KBM-7 (cell line): ENCODE measurements around the gene ZBTB47.

Source experiments
- DNase-seq: peaks from one replicate; pipeline ENCODE4 v3.0.0-alpha.2; 2015
- in situ Hi-C: fragments of 300-500 bp; cut with MboI; formaldehyde crosslinking; loops from 2 replicates; pipeline ENCODE4 v1.14.3; 2020; ENCODE audit warnings: low sequenced_read_pairs, low pct_unique_long_range_greater_than_20kb, mixed read lengths

The ZBTB47 gene

DNA sequence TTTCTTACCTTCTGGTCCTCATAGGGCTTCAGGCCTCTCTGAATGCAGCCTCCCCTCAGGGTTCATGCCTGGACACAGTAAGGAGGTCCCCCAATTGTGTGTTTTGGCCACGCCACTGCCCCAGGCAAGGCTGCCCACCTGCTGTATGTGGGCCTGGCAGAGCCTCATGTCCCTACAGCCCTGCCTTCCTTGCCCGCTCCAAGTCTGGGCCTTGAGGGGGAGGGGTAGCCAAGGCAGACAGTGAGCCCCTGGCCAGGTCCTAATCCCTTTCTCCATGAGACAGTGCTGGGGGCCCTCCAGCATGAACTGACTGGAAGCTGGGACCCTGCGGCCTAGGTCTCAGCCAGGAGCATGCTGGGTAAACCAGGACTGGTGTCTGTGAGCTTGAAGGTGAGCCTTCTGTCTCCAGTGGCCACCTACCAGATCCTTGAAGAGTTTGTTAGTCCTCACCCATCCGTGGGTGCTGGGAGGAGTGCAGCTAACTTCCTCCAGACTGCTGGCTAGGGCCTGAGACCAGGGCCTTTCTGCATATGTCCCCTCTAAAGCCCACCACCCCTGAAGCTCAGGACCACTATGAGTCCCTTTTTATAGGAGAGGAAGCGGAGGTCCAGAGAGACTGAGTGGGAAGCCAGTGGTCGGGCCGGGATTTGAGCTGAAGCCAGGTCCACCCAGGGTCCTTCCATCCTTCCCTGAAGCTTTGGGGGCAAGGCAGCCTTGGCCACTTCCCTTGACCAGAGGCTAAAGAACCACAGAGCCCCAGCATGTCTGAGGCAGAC lies 8.7 kb downstream of the ZBTB47 start:
- in situ Hi-C loops: no loop called here
- DNase-seq: no peak

DNA sequence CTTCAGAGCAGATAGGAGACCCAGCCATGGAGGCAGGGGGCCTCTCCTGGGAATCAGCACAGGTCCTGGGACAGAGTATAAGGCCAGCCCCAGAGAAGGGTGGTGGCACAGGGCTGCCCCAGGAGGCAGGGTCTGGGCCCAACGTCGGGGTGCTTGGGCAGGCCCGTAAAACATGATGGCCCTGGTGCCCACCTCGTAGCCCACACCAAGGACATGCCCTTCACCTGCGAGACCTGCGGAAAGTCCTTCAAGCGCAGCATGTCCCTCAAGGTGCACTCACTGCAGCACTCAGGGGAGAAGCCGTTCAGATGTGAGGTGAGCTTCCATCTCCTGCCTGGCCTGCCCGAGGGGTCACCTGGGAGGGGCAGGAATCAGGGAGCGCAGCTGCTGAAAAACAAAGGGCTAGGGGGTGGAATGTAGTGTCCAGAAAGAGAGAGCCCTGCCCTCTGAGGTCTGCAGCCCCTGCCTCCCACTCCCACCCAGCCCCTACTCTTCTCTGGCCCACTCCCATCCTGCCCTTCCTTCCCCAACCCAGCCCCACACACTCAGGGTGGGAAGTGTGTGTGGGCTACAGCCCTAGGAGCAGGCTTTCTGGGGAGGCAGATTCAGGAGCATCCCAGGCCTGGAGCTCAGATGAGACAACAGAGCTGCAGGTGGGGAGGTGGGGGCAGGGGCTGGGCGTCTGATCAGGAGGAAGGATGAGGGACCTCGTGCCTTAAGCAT lies 9.5 kb downstream of the ZBTB47 start:
- DNase-seq: no peak
- in situ Hi-C loops: no loop called here

DNA sequence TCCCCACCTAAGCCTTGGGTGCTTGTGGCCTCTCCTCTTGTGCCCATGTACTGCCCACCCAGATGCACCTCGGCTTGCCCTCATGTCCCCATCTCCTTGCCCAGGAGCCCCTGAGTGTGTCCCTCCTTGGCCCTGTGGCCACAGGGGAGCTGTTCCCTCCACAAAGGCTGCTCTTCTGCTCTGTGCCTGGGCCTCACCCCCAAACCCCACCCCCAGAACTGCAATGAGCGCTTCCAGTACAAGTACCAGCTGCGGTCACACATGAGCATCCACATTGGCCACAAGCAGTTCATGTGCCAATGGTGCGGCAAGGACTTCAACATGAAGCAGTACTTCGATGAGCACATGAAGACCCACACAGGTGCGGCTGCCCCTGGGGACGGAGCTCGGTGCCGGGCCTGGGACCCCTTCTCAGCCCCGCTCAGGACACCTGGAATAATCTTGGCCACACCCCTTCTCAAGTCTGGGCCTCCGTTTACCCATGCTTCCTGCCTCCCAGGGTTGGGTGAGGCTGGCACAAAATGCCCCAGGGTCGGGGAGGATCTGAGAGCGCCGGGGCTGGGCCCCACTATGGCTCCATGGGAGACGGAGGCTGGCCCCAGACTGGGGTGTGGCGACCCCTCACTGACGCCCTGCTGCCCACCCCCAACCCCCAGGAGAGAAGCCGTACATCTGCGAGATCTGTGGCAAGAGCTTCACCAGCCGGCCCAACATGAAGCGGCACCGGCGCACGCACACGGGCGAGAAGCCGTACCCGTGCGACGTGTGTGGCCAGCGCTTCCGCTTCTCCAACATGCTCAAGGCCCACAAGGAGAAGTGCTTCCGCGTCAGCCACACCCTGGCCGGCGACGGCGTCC lies 10.3 kb downstream of the ZBTB47 start:
- DNase-seq: no peak
- in situ Hi-C loops: no loop called here

DNA sequence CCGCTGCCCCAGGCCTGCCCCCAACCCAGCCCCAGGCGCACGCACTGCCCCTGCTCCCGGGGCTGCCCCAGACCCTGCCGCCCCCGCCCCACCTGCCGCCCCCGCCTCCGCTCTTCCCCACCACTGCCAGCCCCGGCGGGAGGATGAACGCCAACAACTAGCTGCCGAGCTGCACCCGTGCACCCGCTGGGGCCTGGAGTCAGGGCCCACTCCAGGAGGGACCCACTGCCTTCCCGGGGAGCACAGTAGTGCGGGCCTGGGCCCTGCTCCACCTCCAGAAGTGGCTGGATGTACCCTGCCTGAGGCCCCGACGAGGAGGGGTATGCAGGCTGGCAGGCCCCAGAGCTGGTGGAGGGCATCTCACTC lies 10.9 kb downstream of the ZBTB47 start:
- no peak for DNase-seq
- in situ Hi-C loops: no loop called here

GRCh38 chr3:42665050-42665878 lies 11.8 kb downstream of the ZBTB47 start:
- in situ Hi-C loops: no loop called here

DNA sequence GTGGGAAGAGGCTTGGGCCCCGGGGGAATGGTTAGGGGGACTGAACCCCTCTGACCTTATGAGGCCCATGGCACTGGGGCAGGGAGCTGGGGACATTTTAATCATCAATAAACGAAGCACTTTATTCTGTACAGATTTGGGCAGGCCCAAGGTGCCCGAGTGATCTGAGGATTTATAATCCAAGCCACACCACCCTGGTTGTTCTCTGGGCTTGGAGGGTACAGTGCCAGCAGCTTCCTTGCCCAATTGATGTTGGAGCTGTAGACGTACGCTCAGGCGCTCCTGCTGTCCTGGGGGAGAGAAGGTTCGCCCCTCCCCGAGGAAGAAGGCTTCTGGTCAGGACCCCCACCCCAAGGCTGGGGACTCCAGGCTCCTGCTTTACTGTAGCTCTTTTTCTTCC lies 12.5 kb downstream of the ZBTB47 start:
- no peak for DNase-seq
- in situ Hi-C loops: no loop called here

More at GRCh38 chr3:42665050-42665878, 11.8 kb downstream of the ZBTB47 start:
- DNase-seq: no peak

GRCh38 chr3:42666577-42666998 lies 13.1 kb downstream of the ZBTB47 start:
- no peak for DNase-seq
- in situ Hi-C loops: no loop called here

DNA sequence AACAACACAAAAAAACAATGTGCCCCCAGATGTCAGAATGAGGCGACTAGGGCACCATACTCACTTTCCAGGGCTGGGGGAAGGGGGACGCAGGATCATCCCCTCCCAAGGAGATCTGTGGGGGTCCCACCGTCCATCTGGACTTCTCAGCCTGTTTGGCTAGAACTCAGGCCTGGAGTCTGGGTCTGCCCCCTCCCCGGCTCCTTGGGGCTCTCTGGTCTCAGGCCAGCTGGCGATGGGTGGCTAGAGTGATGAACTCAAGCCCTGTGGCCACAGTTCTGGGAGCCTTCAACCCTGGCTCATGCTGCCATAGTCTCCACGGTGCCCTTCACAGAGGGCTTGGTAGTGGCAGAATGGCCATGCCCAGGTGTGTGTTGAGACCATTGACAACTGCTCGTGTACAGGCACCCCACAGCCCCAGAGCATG lies 13.6 kb downstream of the ZBTB47 start:
- in situ Hi-C loops: no loop called here
- no peak for DNase-seq

DNA sequence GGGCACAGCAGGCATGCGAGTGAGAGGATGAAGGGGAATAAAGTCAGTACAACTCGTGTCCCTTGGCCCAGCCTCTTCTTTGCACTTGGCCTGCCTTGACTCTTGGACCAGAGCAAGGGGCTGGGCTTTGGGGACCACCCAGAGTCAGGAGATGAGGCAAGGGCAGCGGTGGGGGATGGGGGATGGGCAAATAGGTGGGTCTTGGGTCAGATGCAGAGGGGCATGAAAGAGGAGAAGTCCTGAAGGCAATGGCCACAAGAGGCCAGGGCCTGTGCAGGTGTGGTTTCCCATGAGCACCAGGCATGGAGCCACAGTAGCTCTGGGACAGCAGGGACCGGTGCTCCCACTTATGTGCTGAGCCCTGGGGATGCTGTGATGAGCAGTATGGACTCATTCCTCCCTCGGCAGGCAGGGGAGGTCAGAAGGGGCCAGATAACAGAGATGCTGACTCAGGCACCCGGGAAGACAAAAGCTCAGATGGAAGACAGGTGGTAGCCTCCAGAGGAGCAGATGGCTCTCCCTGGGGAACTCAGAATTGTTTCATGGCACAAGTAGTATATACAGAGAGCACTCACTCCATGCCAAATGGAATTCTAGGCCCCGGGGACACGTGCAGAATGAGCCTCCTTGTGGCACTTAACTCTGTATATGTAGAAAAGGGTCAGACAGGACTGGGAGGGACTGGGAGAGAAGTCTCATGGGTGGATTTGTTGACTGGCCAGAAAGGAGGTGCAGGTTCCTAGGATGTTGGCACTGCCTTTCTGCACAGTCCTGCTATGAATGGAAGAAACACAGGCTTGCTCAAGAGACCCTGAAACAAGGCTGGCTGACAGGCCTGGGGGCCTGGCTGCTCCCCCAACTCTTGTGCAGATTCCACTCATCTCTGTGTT lies 14.3 kb downstream of the ZBTB47 start:
- in situ Hi-C loops: no loop called here
- DNase-seq: no peak

- in situ Hi-C loops: no loop called here
- no peak for DNase-seq
These were observed 14.9 kb downstream of the ZBTB47 start for GRCh38 chr3:42668413-42668760.

- no peak for DNase-seq
- in situ Hi-C loops: no loop called here
These were observed 15.3 kb downstream of the ZBTB47 start for GRCh38 chr3:42668793-42669217.

- in situ Hi-C loops: no loop called here
These were observed 16.6 kb downstream of the ZBTB47 start for GRCh38 chr3:42670051-42670576.

GRCh38 chr3:42670670-42671069 lies 17.2 kb downstream of the ZBTB47 start:
- in situ Hi-C loops: no loop called here

More at GRCh38 chr3:42670051-42670576, 16.6 kb downstream of the ZBTB47 start:
- no peak for DNase-seq

DNA sequence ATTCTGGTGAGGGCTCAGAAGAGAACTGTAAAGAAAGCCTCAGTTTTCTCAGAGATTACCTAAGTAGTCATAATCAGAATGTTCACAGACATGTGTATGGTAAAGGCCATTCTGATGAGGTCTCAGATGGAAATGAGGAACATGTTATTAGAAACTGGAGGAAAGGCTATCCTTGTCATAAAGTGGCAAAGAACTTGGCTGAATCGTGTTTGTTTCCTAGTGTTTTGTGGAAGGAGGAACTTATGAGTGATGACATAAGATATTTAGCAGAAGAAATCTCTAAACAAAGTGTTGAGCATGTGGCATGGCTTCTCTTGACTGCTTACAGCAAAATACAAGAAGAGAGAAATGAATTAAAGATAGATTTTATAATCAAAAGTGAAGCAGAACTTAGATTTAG lies 19.0 kb downstream of the ZBTB47 start:
- in situ Hi-C loops: no loop called here
- no peak for DNase-seq

More at GRCh38 chr3:42670670-42671069, 17.2 kb downstream of the ZBTB47 start:
- DNase-seq: no peak

GRCh38 chr3:42673082-42673481 lies 19.6 kb downstream of the ZBTB47 start:
- DNase-seq: no peak

DNA sequence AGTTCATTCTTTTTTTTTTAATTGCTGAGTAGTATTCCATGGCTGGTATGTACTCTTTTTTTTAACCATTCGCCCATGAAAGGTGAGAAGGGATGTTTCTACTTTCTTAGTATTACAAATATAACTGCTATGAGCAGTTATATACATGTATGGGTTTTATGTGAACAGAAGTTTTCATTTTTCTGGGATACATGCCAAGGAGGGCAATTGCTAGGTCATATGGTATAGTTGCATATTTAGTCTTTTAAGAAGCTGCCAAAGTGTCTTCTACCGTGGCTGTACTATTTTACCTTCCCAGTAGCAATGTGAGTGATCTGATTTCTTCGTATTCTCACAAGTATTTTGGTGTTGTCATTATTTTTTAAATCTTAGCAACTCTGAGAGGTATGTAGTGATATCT lies 20.6 kb downstream of the ZBTB47 start:
- in situ Hi-C loops: no loop called here
- DNase-seq: no peak

More at GRCh38 chr3:42673082-42673481, 19.6 kb downstream of the ZBTB47 start:
- in situ Hi-C loops: no loop called here

- no peak for DNase-seq
- in situ Hi-C loops: no loop called here
These were observed 22.4 kb downstream of the ZBTB47 start for GRCh38 chr3:42675909-42676308.

DNA sequence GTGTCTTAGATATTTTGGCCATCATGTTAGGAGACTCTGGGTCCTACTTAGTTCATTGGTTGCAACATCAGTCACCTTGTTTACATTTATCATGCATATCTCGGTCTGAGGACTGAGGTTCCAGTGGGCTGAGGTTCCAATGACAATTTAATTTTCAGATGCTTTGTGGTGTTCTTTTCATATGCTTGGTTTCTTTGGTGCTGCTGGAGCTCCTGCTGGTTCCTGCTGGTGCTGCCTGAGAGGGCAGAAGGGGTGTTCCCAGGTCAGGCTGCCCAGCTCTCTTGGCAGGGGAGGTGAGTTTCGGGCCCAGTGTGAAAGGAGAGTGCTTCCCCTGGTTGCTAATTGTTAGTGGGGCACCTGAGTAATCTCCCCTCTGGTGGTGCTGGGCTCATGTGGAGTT lies 24.9 kb downstream of the ZBTB47 start:
- in situ Hi-C loops: no loop called here
- DNase-seq: no peak
